Neural cell (in vitro differentiated cells): ENCODE results near the gene OTUB1. TPM values are rescaled to one million over a fixed set of nuclear protein-coding genes. Genes with fewer than 3 reads are reported as not detected.

ENCODE experiments used
- H2AFZ ChIP-seq: fragments of 200-600, 300-800 bp; sonication (generic), shearing (Covaris generic); 2 replicates; pipeline ENCODE4 v1.6.0; 2014; ENCODE audit warnings: low read depth, mild to moderate bottlenecking, antibody characterized with exemption, low read length, moderate library complexity
- H3F3A ChIP-seq: fragments of 200-600 bp; shearing (Covaris generic); 2 replicates; pipeline ENCODE4 v1.6.1; 2016; ENCODE audit warnings: mild to moderate bottlenecking, moderate library complexity, mixed read lengths, antibody characterized with exemption, low read length; ENCODE audit not compliant: insufficient read depth, poor library complexity, severe bottlenecking
- H3K27ac ChIP-seq: fragments of 200-600, 300-800 bp; sonication (generic), shearing (Covaris generic); 2 replicates; pipeline ENCODE4 v1.5.1; 2014; ENCODE audit warnings: mild to moderate bottlenecking, low read length, moderate library complexity
- H3K27me3 ChIP-seq: fragments of 300-800, 200-600 bp; sonication (generic), shearing (Covaris generic); 2 replicates; pipeline ENCODE4 v1.6.0; 2014; ENCODE audit warnings: mild to moderate bottlenecking, low read depth, low read length, moderate library complexity; ENCODE audit not compliant: insufficient read depth
- H3K36me3 ChIP-seq: fragments of 300-800, 200-600 bp; sonication (generic), shearing (Covaris generic); 2 replicates; pipeline ENCODE4 v1.5.1; 2014; ENCODE audit warnings: mild to moderate bottlenecking, antibody characterized with exemption, low read length, moderate library complexity; ENCODE audit not compliant: insufficient read depth
- H3K4me2 ChIP-seq: fragments of 300-800, 200-600 bp; sonication (generic), shearing (Covaris generic); 2 replicates; pipeline ENCODE4 v1.6.0; 2014; ENCODE audit warnings: mild to moderate bottlenecking, low read length
- H3K4me3 ChIP-seq: fragments of 300-800, 200-600 bp; sonication (generic), shearing (Covaris generic); 2 replicates; pipeline ENCODE4 v1.5.1; 2014; ENCODE audit warnings: mild to moderate bottlenecking, low read length, moderate library complexity
- H3K79me2 ChIP-seq: fragments of 200-600 bp; shearing (Covaris generic); replicated peaks from 2 replicates; pipeline ENCODE4 v1.6.0; 2014; ENCODE audit warnings: mild to moderate bottlenecking, low read length, moderate library complexity; ENCODE audit not compliant: insufficient read depth
- H3K9ac ChIP-seq: fragments of 300-800, 200-600 bp; sonication (generic), shearing (Covaris generic); 2 replicates; pipeline ENCODE4 v1.6.1; 2016; ENCODE audit warnings: mild to moderate bottlenecking, low read length, mixed read lengths
- H3K9me2 ChIP-seq: fragments of 200-600 bp; shearing (Covaris generic); 2 replicates; pipeline ENCODE4 v1.6.1; 2016; ENCODE audit warnings: mild to moderate bottlenecking, low read length, mixed read lengths; ENCODE audit not compliant: insufficient read depth
- H3K9me3 ChIP-seq: fragments of 200-600, 300-800 bp; sonication (generic), shearing (Covaris generic); 2 replicates; pipeline ENCODE4 v1.6.1; 2016; ENCODE audit warnings: mild to moderate bottlenecking, mixed run types, low read length, moderate library complexity, mixed read lengths
- H4K20me1 ChIP-seq: fragments of 200-600 bp; shearing (Covaris generic); 2 replicates; pipeline ENCODE4 v1.6.1; 2016; ENCODE audit warnings: mild to moderate bottlenecking, mixed run types; ENCODE audit not compliant: insufficient read depth
- CTCF ChIP-seq: fragments of 450-650 bp; IDR thresholded peaks from 2 replicates; pipeline ENCODE4 v1.5.1; 2014; ENCODE audit warnings: antibody characterized with exemption, mild to moderate bottlenecking, moderate library complexity; ENCODE audit not compliant: poor library complexity, severe bottlenecking
- EP300 ChIP-seq: fragments of 450-650 bp; conservative IDR thresholded peaks from 2 replicates; pipeline ENCODE4 v1.6.1; 2014; ENCODE audit warnings: antibody characterized with exemption, mild to moderate bottlenecking, moderate library complexity; ENCODE audit not compliant: poor library complexity, severe bottlenecking
- EZH2 ChIP-seq: fragments of 200-600, 300-800 bp; shearing (Covaris generic), sonication (generic); IDR thresholded peaks from 2 replicates; pipeline ENCODE4 v1.6.1; 2014; ENCODE audit warnings: antibody characterized with exemption, low read length, borderline replicate concordance, mild to moderate bottlenecking; ENCODE audit not compliant: insufficient read depth, poor library complexity, severe bottlenecking
- MXI1 ChIP-seq: fragments of 450-650 bp; conservative IDR thresholded peaks from 2 replicates; pipeline ENCODE4 v1.6.1; 2014; ENCODE audit warnings: antibody characterized with exemption, mild to moderate bottlenecking; ENCODE audit not compliant: poor library complexity, severe bottlenecking
- POLR2AphosphoS5 ChIP-seq: IDR thresholded peaks from 2 replicates; pipeline ENCODE4 v1.6.1; 2012
- RAD21 ChIP-seq: fragments of 450-650 bp; conservative IDR thresholded peaks from 2 replicates; pipeline ENCODE4 v1.6.1; 2014; ENCODE audit warnings: antibody characterized with exemption, mild to moderate bottlenecking, moderate library complexity
- REST ChIP-seq: IDR thresholded peaks from 2 replicates; pipeline ENCODE4 v1.6.1; 2012; ENCODE audit warnings: borderline replicate concordance
- SMC3 ChIP-seq: fragments of 450-650 bp; conservative IDR thresholded peaks from 2 replicates; pipeline ENCODE4 v1.6.1; 2014; ENCODE audit warnings: antibody characterized with exemption, mild to moderate bottlenecking, moderate library complexity; ENCODE audit not compliant: poor library complexity
- TAF1 ChIP-seq: IDR thresholded peaks from 2 replicates; pipeline ENCODE4 v1.6.1; 2012; ENCODE audit warnings: low read depth
- polyA plus RNA-seq: library from polyadenylated mRNA; depleted of rRNA; stranded (reverse); fragments of >200 nt; gene quantifications from 2 replicates; pipeline ENCODE4 v1.2.3, GENCODE V29; 2014

The OTUB1 gene
- polyA plus RNA-seq, 1 donor from 2014 or later = 103 TPM

- Histone ChIP-seq H3K9ac (no peak overlapping the region), H3K36me3 (no peaks in the 10 kb centered on the region), H3K27me3 (peaks cover 7% of the 10 kb centered on the region), H3F3A (no peaks in the 10 kb centered on the region), H3K9me2 (no peaks in the 10 kb centered on the region), H4K20me1 (no peaks in the 10 kb centered on the region), H2AFZ (no peak overlapping the region), H3K4me3 (no peak overlapping the region), H3K79me2 (no peaks in the 10 kb centered on the region), H3K9me3 (no peaks in the 10 kb centered on the region), H3K27ac (no peak overlapping the region), H3K4me2 (no peak overlapping the region)
- TF ChIP-seq CTCF (no peak), MXI1 (no peak), REST (no peak), SMC3 (no peak), POLR2AphosphoS5 (no peak), EZH2 (no peak), EP300 (no peak), TAF1 (no peak)
Observed at GRCh38 chr11:64008914-64009633, 22.8 kb downstream of the OTUB1 start.

- H3K9ac ChIP-seq = no peak overlapping the region
- H3K27me3 ChIP-seq = peaks cover 7% of the 10 kb centered on the region
- H4K20me1 ChIP-seq = no peaks in the 10 kb centered on the region
- no peak overlapping the region for H2AFZ ChIP-seq
- H3K4me3 ChIP-seq = no peak overlapping the region
- TF ChIP-seq TAF1 = no peak
- no peak for TF ChIP-seq POLR2AphosphoS5
- TF ChIP-seq RAD21 = no peak
- no peak for TF ChIP-seq EZH2
- no peak for TF ChIP-seq SMC3
- TF ChIP-seq REST = no peak
- H3K9me2 ChIP-seq = no peaks in the 10 kb centered on the region
- H3K79me2 ChIP-seq = no peaks in the 10 kb centered on the region
- no peaks in the 10 kb centered on the region for H3K9me3 ChIP-seq
- H3F3A ChIP-seq = no peaks in the 10 kb centered on the region
- H3K36me3 ChIP-seq = no peaks in the 10 kb centered on the region
- H3K4me2 ChIP-seq = no peak overlapping the region
- no peak overlapping the region for H3K27ac ChIP-seq
Observed at GRCh38 chr11:64009710-64010109, 23.5 kb downstream of the OTUB1 start.
